Ishikawa (cell line): ENCODE measurements around the gene MIR17HG.

Source experiments
- CREB1 ChIP-seq: IDR thresholded peaks from 2 replicates; pipeline ENCODE4 v1.6.1; 2012; ENCODE audit warnings: low read depth
- EGR1 ChIP-seq: IDR thresholded peaks from 2 replicates; pipeline ENCODE4 v1.6.1; 2012
- EP300 ChIP-seq: IDR thresholded peaks from 2 replicates; pipeline ENCODE4 v1.6.1; 2012; ENCODE audit warnings: borderline replicate concordance
- FOXM1 ChIP-seq: IDR thresholded peaks from 2 replicates; pipeline ENCODE4 v1.6.1; 2012; ENCODE audit warnings: low read depth, borderline replicate concordance
- MAX ChIP-seq: IDR thresholded peaks from 2 replicates; pipeline ENCODE4 v1.6.1; 2012
- NFIC ChIP-seq: IDR thresholded peaks from 2 replicates; pipeline ENCODE4 v1.6.1; 2012
- RAD21 ChIP-seq: IDR thresholded peaks from 2 replicates; pipeline ENCODE4 v1.6.1; 2012; ENCODE audit warnings: low read depth
- REST ChIP-seq: IDR thresholded peaks from 2 replicates; pipeline ENCODE4 v1.6.1; 2012; ENCODE audit warnings: low read depth, mild to moderate bottlenecking
- USF1 ChIP-seq: IDR thresholded peaks from 2 replicates; pipeline ENCODE4 v1.6.1; 2012
- YY1 ChIP-seq: IDR thresholded peaks from 2 replicates; pipeline ENCODE4 v1.6.1; 2012; ENCODE audit warnings: low read depth
- ZBTB7A ChIP-seq: IDR thresholded peaks from 2 replicates; pipeline ENCODE4 v1.6.1; 2012; ENCODE audit warnings: low read depth

- TF ChIP-seq ZBTB7A (no peak), EP300 (no peak), USF1 (no peak), RAD21 (no peak), FOXM1 (no peak), MAX (no peak), REST (no peak), NFIC (no peak), CREB1 (no peak), YY1 (no peak), EGR1 (no peak)
These were observed 16.2 kb upstream of the MIR17HG start for GRCh38 chr13:91331047-91331915.
